GF-D8 (cell line): ENCODE data around the gene NSMF.
A peak's percentile ranks its signal among the peaks of the same experiment; 100 is the strongest.
"Not testable (repeated sequence)": the region's sequence is repeated elsewhere in the genome, so short reads cannot be mapped to it uniquely, and the experiment has no call there.

Source experiments
- DNase-seq: peaks from one replicate; lab custom pipeline; 2025; lab: John Stamatoyannopoulos, UW

The NSMF gene

GRCh38 chr9:137411645-137412380 is 47.3 kb downstream of the NSMF start:
- DNase-seq: peak; percentile 55

DNA sequence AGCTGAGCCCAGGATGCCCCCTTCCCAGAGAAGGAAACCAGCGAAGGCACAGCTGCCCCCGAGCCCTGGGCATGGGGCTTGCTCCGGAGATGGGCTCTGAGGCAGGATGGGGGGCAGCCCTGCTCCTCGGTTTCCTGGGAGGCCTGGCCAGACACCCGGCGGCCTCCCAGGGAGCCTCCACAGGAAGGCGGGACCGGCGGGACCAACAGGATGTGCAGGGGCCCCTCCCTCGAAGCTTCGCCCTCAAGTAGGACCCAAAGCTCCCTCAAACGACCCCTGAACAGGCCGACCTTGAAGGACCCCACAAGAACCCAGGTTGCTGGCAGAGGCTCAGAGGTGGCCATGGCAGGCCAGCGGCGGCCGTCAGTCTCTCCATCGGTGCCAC is 47.9 kb downstream of the NSMF start:
- no peak for DNase-seq

- no peak for DNase-seq
Observed at GRCh38 chr9:137410891-137411249, 48.3 kb downstream of the NSMF start.

DNA sequence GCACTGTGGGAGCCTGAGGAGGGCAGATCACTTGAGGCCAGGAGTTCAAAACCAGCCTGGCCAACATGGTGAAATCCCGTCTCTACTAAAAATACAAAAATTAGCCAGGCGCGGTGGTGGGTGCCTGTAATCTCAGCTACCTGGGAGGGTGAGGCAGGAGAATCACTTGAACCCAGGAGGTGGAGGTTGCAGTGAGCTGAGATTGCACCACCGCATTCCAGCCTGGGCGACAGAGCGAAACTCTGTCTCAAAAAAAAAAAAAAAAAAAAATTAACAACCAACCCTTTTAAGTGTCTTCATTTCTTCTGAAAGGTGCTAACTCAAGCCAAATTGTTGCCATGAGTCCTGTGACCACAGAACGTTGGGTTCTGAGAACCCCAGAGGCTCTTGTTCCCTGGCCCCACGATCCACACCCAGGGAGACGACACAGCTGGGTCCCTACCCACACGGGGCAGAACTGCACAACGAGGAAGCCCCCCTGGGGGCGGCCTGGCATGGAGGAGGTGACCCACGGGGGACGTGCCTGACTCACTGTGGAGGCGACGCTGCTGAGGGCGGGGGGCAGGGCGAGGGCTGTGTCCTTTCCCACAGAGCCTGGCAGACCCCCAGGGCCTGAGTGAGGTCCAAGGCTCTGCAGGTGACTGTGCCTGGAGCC is 48.8 kb downstream of the NSMF start:
- not testable (repeated sequence) for DNase-seq

- no peak for DNase-seq
Observed at GRCh38 chr9:137409515-137409914, 49.6 kb downstream of the NSMF start.

GRCh38 chr9:137408651-137409405 is 50.3 kb downstream of the NSMF start:
- DNase-seq: no peak

DNA sequence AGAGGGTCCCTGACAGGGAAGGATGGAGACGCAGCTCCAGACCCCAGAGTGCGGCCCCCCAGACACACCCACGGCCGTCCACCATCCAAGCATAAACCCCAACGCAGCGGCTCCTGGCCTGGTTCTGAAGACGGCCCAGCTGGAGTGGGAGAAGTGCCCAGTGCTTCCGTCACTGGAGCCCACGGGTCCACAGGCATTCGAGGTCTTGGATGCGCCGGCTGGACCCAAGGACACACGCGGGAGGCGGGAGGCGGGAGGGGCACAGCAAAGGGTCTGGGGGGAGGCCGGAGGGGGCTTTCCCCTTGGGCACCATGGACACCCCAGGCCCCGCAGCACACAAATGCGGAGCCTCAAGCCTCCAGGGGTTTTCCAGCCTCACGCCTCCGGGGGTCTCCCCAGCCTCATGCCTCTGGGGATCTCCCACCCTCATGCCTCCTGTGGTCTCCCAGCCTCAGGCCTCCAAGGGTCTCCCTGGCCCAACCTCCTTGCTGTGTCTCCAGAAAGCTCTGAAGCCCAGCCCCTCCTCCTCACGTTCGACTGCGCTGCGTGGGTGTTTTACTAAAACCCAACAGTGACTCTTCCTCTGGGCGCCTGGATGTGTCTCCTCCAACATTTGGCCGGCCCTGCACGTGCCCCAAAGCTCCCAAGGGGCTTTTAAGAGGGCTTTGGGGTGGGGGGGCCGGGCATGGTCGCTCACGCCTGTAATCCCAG is 51.4 kb downstream of the NSMF start:
- DNase-seq: no peak

DNA sequence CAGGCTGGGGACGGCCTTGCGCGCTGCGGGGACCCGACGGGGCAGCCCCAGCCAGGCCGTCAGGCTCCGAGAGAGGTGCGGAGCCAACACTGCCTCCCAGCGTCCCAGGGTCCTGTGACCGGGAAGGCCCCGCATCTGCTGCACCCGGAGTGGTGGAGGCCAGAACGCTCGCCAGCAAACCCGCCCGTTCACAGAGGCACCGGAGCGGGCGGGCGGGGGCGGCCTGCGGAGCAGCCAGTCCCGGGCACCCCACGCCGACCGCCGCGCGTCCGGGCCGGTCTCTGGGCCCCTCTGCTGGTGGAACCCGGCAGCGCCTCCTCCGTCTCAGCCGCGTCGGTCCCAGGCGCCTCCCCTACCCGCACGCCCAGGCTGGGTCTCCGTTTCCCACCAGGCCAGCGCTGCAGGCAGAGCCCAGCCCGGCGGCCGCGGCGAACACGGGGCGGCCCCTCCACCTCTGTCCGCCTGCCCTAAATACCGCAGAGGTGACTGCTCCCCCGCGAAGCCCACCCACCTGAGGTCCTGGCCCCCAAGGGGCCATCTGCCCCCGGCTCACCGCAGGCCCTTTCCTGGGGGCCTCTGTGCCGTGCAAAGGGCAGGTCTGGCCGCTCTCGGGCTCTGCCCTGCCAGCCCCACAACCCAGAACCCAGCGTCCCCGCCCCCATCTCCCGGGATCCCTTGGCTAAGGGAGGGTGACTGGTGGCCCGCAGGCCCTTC is 52.1 kb downstream of the NSMF start:
- no peak for DNase-seq

DNA sequence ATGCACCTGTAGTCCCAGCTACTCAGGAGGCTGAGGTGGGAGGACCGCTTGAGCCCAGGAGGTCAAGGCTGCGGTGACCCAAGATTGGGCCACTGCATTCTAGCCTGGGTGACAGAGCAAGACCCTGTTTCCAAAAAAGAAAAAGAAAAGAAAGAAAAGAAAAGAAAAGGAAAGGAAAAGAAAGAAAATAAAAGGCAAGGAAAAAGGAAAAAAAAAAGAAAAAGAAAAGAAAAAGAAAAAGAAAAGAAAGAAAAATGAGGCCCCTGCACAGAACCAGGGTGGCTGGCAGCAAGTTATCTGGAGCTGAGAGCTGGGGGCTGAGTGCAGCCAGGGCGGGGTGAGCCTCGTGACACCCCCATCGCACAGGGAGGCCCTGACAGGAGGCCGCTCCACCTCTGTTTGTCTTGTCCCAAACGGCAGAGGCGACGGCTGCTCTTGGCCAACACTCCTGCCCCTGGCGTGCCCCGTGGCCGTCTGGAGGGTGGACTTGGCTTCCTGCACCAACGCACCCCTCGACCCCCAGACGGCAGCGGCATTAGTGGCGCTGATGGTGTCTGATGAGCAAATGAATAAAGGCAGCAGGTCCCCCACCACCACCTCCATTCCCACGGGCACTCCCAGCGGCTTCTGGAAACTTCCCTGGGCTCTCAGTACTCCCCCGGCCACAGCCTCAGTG is 52.9 kb downstream of the NSMF start:
- no peak for DNase-seq

GRCh38 chr9:137405677-137406081 is 53.5 kb downstream of the NSMF start:
- DNase-seq: peak; percentile 28

DNA sequence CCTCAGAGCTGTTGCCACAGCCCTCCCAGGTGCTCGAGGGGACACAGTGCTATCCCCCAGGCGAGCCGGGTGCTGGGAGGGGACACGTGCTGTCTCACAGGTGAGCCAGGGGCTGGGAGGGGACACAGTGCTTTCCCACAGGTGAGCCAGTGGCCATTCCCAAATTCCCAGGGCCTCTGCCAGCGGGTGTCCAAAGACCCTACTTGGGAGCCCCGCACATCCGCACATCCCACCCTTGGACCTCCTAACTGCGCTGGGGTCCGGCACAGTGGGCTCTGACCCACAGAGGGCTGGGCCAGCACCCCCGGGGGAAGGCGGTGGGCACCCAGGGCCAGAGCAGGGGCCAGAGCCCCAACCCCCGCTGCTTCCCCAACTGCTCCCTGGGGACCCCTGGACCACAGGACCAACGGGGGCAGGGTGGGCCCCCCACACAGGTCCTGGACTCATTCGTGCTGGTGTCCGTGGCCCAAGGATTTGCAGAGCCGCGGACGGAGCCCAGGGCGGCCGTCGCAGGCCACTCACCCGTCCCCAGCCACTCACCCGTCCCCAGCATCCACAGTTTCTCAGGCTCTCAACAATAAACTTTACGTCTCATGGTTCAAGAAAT is 54.1 kb downstream of the NSMF start:
- DNase-seq: no peak

- no peak for DNase-seq
Observed at GRCh38 chr9:137403269-137403668, 55.9 kb downstream of the NSMF start.

GRCh38 chr9:137402746-137403145 is 56.4 kb downstream of the NSMF start:
- no peak for DNase-seq

DNA sequence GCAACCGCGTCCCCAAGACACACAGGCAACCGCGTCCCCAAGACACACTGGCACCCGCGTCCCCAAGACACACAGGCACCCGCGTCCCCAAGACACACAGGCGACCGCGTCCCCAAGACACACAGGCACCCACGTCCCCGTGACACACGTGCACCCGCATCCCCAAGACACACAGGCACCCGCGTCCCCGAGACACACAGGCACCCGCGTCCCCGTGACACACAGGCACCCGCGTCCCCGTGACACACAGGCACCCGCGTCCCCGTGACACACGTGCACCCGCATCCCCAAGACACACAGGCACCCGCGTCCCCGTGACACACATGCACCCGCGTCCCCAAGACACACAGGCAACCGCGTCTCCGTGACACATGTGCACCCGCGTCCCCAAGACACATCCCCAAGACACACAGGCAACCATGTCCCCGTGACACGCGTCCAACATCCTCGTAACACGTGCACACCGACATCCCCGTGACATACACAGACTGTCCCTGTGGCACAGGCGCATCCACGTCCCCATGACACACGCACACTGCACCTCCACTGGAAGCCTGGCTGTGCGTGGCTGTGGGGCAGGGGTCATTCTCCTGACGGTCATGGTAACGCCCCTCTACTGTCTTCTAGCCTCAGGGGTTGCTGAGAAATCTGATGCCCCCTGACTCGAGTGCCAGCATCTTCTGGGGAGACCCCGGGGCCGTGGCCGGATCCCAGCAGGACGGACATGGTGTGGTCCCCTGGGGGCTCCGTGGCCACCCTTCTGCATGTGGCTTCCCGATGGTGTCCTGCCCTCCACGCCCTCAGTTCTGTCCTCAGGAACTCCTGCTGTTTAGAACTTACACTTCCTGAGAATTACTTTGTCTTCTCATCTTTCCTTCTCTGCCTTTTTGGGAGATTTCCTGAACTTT is 60.3 kb downstream of the NSMF start:
- no peak for DNase-seq

DNA sequence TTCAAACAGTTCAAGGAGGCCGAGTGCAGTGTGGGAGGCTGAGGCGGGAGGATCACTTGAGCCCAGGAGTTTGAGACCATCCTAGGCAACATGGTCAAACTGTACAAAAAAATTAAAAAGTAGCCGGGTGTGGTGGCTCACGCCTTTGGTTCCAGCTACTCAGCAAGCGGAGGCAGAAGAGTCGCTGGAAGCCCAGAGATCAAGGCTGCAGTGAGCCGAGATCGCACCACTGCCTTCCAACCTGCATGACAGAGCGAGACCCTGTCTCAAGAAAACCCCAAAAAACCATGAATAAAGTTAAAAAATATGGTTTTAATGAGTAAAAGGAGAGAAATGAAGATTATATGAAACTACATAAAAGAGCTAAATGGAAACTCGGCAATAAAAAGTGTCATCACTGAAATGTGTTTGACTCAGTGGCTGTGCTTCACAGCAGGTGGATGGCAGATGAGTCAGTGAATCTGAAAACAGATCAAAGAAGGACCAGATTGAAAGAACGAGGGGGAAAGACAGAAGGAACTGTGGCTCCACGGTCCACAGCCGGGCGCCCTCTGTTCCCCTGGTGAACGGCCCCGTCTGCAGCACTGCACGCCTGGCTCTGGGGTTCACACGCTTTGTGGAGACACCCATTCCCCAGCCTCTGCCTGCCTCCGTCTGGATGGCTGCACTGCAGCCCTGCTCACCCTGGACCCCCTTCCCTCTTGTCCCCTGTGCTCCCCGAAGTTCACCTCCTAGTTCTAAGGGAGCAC is 61.3 kb downstream of the NSMF start:
- DNase-seq: no peak
